Germinal center (tissue), 1 donor: ENCODE measurements around the gene SMYD5.
"Not testable (repeated sequence)": the region's sequence is repeated elsewhere in the genome, so short reads cannot be mapped to it uniquely, and the experiment has no call there.

Experiments used
- DNase-seq: peaks from one replicate; pipeline ENCODE4 v3.0.0; 2012; ENCODE audit warnings: mixed read lengths, low spot score

The SMYD5 gene

DNA sequence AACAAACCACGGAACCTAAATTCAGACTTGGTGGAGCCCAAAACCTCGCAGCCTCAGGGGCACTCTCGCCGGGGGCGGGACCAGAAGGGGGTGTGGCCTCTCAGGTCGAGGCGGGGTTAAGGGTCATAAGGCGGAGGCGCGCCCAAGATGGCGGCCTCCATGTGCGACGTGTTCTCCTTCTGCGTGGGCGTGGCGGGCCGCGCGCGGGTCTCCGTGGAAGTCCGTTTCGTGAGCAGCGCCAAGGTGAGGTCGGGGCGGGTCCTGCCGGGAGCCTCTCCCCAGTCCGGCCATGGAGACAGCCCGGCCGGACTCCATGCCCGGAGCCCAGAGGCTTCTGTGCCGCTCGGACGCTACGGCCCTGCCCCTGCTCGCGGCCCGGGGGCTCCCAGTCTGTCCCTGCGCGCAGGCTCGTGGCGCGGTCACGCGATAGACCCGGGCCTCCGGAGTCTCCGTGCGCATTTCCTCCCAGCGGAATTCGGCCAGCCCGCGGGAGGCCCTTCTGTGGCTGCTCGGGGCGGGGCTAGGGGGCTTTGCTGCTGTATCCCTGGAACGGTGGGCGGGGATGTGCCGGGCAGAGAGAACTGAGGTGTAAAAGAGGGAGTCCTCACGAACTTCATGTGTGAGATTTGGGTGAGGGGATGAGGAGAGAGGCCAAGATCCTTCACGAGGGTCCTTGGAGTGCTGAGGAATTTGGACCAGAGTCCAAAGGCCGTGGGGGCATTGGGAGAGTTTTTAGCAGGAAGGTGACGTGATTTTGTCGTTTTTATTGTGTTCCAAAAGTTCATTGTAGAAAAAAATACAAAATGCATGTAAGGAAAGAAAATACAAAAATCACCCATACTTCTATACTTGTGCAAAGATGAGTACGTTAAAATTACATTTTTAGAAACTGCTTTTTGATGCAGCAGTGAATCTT, at the start of gene SMYD5:
SMYD5 (plus strand) TSS at position 126 of the 916 bp plus-strand sequence; CDS start at position 148, 22 bp downstream.
- peak; percentile 91 for DNase-seq

GRCh38 chr2:73165978-73166377, 48.1 kb upstream of the SMYD5 start:
- DNase-seq = not testable (repeated sequence)

DNA sequence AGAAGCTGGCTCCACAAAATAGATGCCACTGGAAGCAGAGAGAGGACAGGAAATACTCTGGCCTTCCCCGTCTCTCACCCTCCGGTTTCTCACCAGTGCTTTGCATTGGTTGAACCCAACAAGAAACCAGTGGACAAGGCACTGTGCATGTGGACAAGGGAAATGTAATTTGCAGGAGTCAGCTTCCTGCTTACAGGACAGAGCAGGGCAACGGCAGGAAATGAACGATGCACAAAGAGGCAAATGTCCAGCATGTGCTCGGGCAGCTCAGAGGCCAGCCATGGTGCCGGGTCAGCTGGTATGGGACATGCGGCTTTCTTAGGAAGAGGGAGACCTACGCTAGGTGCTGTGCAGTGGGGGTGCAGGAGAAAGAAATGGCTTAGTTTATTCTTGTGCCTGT, 47.2 kb upstream of the SMYD5 start:
- not testable (repeated sequence) for DNase-seq

- not testable (repeated sequence) for DNase-seq
These were observed 45.7 kb upstream of the SMYD5 start for GRCh38 chr2:73168348-73168747.

DNA sequence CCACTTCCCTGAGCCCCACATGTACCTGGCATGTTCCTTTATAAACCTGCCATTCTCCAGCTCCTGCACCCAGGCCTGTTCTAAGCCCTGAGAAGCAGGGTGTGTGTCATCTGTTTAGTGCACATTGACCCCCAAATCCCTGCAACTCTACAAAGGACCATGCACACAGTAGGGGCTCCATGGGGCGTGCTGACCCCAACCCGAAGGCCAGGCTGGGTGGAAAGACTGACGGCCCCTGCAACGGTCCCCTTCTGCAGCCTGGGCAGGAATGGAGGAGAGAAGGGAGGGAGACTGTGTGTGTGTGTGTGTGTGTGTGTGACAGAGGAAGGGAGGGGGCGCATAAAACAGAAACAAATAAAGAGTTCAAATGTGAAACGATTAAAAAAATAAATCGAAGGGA, 43.7 kb upstream of the SMYD5 start:
- DNase-seq = not testable (repeated sequence)

DNA sequence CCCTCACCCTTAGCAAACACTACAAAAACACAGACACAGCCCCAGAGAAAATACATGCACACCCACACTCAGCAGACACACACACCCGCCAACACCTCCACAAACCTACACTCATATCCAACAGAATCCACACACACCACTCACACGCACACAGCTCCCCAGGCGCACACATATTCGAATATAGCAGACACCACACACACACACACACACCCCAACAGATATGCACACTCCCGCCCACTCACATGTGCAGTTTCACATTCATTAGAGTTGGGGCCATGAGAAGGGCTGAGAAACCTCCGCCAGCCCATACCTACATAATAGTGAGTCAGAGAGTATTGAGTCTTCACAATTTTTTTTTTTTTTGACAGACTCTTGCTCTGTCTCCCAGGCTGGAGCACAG, 41.1 kb upstream of the SMYD5 start:
- DNase-seq = no peak

GRCh38 chr2:73173781-73174180, 40.3 kb upstream of the SMYD5 start:
- DNase-seq = no peak

DNA sequence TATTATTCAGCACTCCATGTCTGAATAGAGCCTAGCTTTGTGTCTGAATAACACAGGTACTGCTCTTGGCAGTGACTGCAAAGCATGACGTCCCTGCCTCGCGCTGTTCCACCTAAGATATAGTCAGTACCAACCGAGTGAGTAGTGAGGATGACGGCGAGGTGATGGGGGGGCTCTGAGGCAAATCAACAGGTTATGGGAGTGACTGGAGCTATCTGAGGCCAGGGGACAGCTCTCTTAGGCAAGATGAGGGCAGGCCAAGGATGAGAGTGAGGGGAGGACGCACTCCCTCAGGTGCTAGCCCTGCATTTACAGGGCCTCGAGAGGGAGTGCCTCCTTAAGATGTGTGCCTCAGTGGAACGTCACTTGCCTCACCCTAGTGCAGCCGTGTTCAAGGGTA, 39.8 kb upstream of the SMYD5 start:
- no peak for DNase-seq

DNA sequence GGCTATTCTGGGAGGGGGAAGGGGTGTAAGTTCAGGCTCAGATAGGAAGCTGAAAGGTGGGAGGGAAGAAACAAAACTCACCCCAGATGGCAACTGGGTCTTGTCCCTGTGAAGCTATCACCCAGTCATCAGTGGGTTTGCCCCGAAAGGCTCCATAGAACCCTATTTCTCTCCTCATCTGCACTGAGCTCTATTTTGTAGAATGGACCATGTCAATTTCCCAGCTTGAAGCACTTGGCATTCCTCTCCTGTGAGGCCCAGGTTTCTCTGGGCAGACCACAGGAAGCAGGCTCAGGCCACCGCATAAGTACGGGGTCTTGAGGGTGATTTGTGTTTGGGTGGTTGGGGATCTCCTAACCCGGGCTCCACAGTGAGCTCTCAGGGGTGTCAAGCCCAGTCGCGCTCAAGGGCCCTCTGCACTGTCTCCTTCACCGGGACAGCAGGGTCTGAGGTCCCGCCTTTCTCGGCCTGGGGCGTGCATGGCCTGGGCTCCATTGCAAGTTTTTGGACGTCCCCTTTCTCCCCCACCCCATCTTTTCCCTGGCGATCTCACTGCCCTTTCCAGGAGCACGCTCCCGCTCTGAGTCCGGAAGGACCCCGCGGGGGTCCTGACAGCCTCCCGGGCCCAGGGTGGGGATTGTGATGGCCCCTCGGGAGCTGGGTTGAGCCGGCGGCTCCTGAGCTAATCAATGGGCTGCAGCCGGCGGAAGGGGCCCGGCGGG, 38.9 kb upstream of the SMYD5 start:
- no peak for DNase-seq

GRCh38 chr2:73175663-73176204, 38.3 kb upstream of the SMYD5 start:
- peak; percentile 74 for DNase-seq

DNA sequence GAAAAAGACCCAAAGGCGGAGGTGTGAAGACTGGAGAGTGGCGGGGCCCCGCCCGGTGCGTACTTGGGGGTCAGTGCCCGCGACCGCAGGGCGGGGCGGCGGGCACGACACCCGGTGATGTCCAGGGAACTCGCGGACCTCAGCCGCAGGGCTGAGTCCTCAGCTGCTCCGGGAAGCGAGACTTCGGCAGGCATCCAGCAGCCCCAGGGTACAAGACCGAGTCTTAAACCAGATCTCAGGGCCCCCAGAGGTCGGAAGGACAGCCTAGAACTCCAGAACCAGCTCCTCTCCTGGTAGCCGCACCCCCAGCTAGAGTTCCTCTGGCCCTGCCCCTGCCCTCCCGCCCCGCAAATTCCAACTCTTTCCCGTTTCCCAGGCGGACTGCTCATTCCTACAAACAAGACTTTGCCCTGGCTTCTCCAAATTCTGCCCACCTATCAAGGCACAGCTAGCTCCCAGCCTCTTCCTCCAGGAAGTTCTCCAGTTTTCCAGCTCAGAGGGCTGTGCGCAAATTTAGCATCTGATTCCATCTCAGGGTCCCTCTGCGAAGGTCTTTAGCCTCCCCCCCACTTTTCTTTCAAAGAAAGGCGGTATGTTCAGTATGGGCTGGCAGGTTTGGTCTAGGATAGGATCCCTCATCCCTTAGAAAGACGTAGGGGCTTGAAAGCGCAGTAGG, 37.7 kb upstream of the SMYD5 start:
- no peak for DNase-seq

DNA sequence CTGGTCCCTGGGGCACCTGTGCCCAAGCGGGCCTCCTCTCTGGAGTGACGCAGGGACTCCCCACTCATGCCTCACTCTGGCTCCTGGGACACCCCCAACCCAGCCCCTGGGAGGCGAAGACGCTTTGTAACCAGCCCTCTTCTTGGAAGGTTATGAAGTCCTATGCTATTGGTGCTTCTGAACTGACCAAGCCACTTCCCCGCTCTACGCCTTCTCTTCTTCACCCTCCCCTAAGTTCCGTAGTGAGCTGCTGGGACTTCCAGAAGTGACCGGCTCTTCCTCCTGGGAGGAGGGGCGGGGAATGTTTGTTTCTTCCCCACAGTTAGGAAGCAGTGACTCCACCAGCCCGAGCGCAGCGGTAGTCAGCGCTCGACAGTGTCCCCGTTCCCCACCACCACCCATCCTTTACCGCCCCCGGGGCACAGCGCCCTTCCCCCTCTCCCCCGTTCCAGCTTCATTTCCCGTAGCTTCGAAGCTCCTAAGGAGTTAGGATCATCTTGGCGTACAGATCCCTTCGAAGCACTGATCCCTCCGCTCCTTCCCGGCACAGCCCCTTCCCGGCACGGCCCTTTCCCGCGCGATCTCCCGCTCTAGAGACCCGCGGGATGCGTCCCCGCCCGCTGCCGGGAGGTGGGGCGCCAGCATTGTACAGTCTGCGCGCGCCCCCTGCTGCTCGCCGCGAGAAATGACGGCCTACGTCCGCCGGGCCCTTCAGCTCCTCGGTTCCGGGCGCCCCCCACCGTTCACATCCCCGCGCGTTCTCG, 37.0 kb upstream of the SMYD5 start:
- DNase-seq = peak; percentile 94

GRCh38 chr2:73177645-73178255, 36.3 kb upstream of the SMYD5 start:
- no peak for DNase-seq

- no peak for DNase-seq
These were observed 28.1 kb upstream of the SMYD5 start for GRCh38 chr2:73185965-73186364.

- no peak for DNase-seq
These were observed 26.5 kb upstream of the SMYD5 start for GRCh38 chr2:73187549-73187948.

- no peak for DNase-seq
These were observed 16.5 kb upstream of the SMYD5 start for GRCh38 chr2:73197579-73197978.

- DNase-seq = not testable (repeated sequence)
These were observed 13.8 kb upstream of the SMYD5 start for GRCh38 chr2:73200281-73200680.

- DNase-seq = no peak
These were observed 11.6 kb upstream of the SMYD5 start, which contains the start of gene NOTO for GRCh38 chr2:73202156-73203054. TSS of gene NOTO (plus strand) at chr2:73202574. CDS start at chr2:73202667, 93 bp downstream.

- DNase-seq = no peak
These were observed 10.9 kb upstream of the SMYD5 start for GRCh38 chr2:73203055-73203681.
